Hepatocyte (in vitro differentiated cells): ENCODE data around the gene ARMH2.
A peak's percentile ranks its signal among the peaks of the same experiment; 100 is the strongest.

ENCODE experiments used
- CTCF ChIP-seq: fragments of 200-600 bp; sonication (generic); IDR thresholded peaks from 2 replicates; pipeline ENCODE4 v1.5.1; 2016; ENCODE audit warnings: antibody characterized with exemption, mild to moderate bottlenecking; ENCODE audit not compliant: poor library complexity
- EZH2 ChIP-seq: fragments of 200-600 bp; sonication (generic); IDR thresholded peaks from 2 replicates; pipeline ENCODE4 v1.6.1; 2016; ENCODE audit warnings: antibody characterized with exemption, mild to moderate bottlenecking, borderline replicate concordance
- EZH2phosphoT487 ChIP-seq: fragments of 200-600 bp; sonication (generic); IDR thresholded peaks from one replicate; pipeline ENCODE4 v1.6.1; 2018; ENCODE audit warnings: antibody characterized with exemption, mild to moderate bottlenecking, low read depth, moderate library complexity; ENCODE audit not compliant: unreplicated experiment, severe bottlenecking

DNA sequence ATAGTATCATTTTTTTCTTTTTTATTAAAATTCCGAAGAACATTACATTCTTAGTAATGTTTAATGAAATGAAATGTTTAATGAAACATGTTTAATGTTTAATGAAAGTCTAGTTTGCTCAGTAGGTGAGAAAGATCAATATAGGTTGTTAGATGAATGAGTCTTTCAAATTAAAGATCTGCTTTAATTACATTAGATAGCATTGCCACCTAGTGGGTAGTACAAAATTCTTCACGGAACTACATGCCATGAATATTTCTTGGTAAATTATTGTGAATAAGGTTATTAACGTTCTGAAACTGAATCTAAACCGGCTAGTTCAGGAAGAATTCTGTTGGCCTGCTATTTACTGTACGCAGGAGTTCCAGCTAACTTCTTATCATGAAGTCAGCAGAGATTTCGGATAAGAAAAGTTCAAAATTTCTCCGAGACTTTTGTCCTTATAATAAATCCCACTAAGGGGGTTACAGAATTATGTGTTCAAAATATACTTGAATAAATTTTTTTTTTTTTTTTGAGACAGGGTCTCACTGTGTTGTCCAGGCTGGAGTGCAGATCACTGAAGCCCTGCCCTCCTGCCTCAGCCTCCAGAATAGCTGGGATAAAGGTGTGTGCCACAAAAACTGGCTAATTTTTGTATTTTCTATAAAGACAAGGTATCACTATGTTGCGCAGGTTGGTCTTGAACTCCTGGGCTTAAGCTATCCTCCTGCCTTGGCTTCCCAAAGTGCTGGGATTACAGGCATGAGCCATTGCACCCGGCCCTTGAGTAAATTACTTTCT, 31.8 kb downstream of the ARMH2 start:
- TF ChIP-seq CTCF = peak; percentile 50
- TF ChIP-seq EZH2 = no peak
- TF ChIP-seq EZH2phosphoT487 = no peak
